Uterus (tissue), 4 donors: ENCODE measurements around the gene P2RY14. TPM values are rescaled to one million over a fixed set of nuclear protein-coding genes. Genes with fewer than 3 reads are reported as not detected.

Experiments
- DNase-seq, 2 donors: peaks; one replicate each; pipeline ENCODE4 v3.0.0-alpha.2; 2019 to 2020
- H3K27ac ChIP-seq, 2 donors: fragments of 200-600 bp; sonication (generic); 1 replicate in 1 of 2; 2 replicates in 1 of 2; pipeline ENCODE4 v1.5.1; 2016 to 2018
- H3K27me3 ChIP-seq, 2 donors: fragments of 200-600 bp; sonication (generic); one replicate each; pipeline ENCODE4 v1.5.1; 2018 to 2019; ENCODE audit warnings: control low read depth in 1 of 2
- H3K36me3 ChIP-seq, 2 donors: fragments of 200-600 bp; sonication (generic); one replicate each; pipeline ENCODE4 v1.5.1; 2019; ENCODE audit warnings: control low read depth in 1 of 2
- H3K4me1 ChIP-seq, 2 donors: fragments of 200-600 bp; sonication (generic); one replicate each; pipeline ENCODE4 v1.5.1; 2018 to 2019; ENCODE audit warnings: control low read depth in 1 of 2
- H3K4me3 ChIP-seq, 2 donors: fragments of 200-600 bp; sonication (generic); 1 replicate in 1 of 2; 2 replicates in 1 of 2; pipeline ENCODE4 v1.5.1; 2018 to 2019; ENCODE audit warnings: mild to moderate bottlenecking in 1 of 2
- H3K9me3 ChIP-seq, 2 donors: fragments of 200-600 bp; sonication (generic); one replicate each; pipeline ENCODE4 v1.5.1; 2019; ENCODE audit warnings: control low read depth in 1 of 2
- CTCF ChIP-seq, 4 experiments: fragments of 200-600 bp in 2 of 4; fragments of 450-650 bp in 2 of 4; sonication (generic) in 2 of 4; IDR thresholded peaks; one replicate each; pipeline ENCODE4 v1.5.1; 2016 to 2019; ENCODE audit warnings: antibody characterized with exemption in 4 of 4, mild to moderate bottlenecking in 2 of 4, moderate library complexity in 1 of 4
- POLR2A ChIP-seq, 2 donors: fragments of 450-650 bp; IDR thresholded peaks; one replicate each; pipeline ENCODE4 v1.6.1; 2016; ENCODE audit warnings: antibody characterized with exemption in 2 of 2, mild to moderate bottlenecking in 1 of 2, moderate library complexity in 1 of 2
- intact Hi-C: fragments of 100-400 bp; cut with DNase I; formaldehyde crosslinking; loops from one replicate; pipeline ENCODE4 v1.15.1; 2023; ENCODE audit warnings: low total_unique reads
- total RNA-seq, 4 donors: library from RNA; depleted of rRNA in 3 of 4; stranded (reverse); fragments of >200 nt in 3 of 4; gene quantifications; one replicate each; pipeline versions ENCODE4 v1.1.0 to v1.2.4, GENCODE V29; 2014 to 2023
- donor health status: DM: yes; HTN: yes; CAD: no.

P2RY14 gene
- total RNA-seq, 4 donors from 2014 or later = 0.51 to 2.6 (median 0.61) TPM

- no peaks in the 10 kb centered on the region for H3K4me1 ChIP-seq
- intact Hi-C loops = no loop called here
- H3K4me3 ChIP-seq = no peak overlapping the region
- DNase-seq = no peak
- H3K9me3 ChIP-seq = no peaks in the 10 kb centered on the region
- no peaks in the 10 kb centered on the region for H3K36me3 ChIP-seq
- TF ChIP-seq CTCF (IDR thresholded peaks at IDR 0.05) = no peak
- TF ChIP-seq POLR2A (IDR thresholded peaks at IDR 0.05) = no peak
- no peaks in the 10 kb centered on the region for H3K27me3 ChIP-seq
- H3K27ac ChIP-seq = no peak overlapping the region
Measured at GRCh38 chr3:151191095-151191494, 87.2 kb downstream of the P2RY14 start.

- no peaks in the 10 kb centered on the region for H3K9me3 ChIP-seq
- H3K4me3 ChIP-seq = no peak overlapping the region
- no peaks in the 10 kb centered on the region for H3K4me1 ChIP-seq
- no peak for DNase-seq
- H3K27me3 ChIP-seq = no peaks in the 10 kb centered on the region
- TF ChIP-seq CTCF (IDR thresholded peaks at IDR 0.05) (no peak), POLR2A (IDR thresholded peaks at IDR 0.05) (no peak)
- intact Hi-C loops = no loop called here
- no peak overlapping the region for H3K27ac ChIP-seq
- H3K36me3 ChIP-seq = no peaks in the 10 kb centered on the region
Measured at GRCh38 chr3:151183265-151183671, 95.1 kb downstream of the P2RY14 start.

- H3K27ac ChIP-seq = no peak overlapping the region
- intact Hi-C loops = no loop called here
- no peak for TF ChIP-seq POLR2A (IDR thresholded peaks at IDR 0.05)
- no peak for TF ChIP-seq CTCF (IDR thresholded peaks at IDR 0.05)
- H3K27me3 ChIP-seq = no peaks in the 10 kb centered on the region
- no peaks in the 10 kb centered on the region for H3K9me3 ChIP-seq
- DNase-seq = no peak
- H3K36me3 ChIP-seq = no peaks in the 10 kb centered on the region
- no peak overlapping the region for H3K4me3 ChIP-seq
- H3K4me1 ChIP-seq = no peaks in the 10 kb centered on the region
Measured at GRCh38 chr3:151182349-151183079, 95.8 kb downstream of the P2RY14 start.

- Histone ChIP-seq H3K4me3 (no peak overlapping the region), H3K27ac (no peak overlapping the region), H3K9me3 (no peaks in the 10 kb centered on the region), H3K27me3 (no peaks in the 10 kb centered on the region), H3K36me3 (no peaks in the 10 kb centered on the region), H3K4me1 (no peaks in the 10 kb centered on the region)
- intact Hi-C loops = no loop called here
- no peak for TF ChIP-seq CTCF (IDR thresholded peaks at IDR 0.05)
- no peak for TF ChIP-seq POLR2A (IDR thresholded peaks at IDR 0.05)
- DNase-seq = no peak
Measured at GRCh38 chr3:151178208-151178845, 100.0 kb downstream of the P2RY14 start.

- TF ChIP-seq POLR2A (IDR thresholded peaks at IDR 0.05) (no peak), CTCF (IDR thresholded peaks at IDR 0.05) (no peak)
- intact Hi-C loops = no loop called here
- H3K27ac ChIP-seq = no peak overlapping the region
Measured at GRCh38 chr3:151175952-151176351, 102.4 kb downstream of the P2RY14 start.

More at GRCh38 chr3:151175952-151176351, 102.4 kb downstream of the P2RY14 start:
- Histone ChIP-seq H3K9me3 (no peaks in the 10 kb centered on the region), H3K4me3 (no peak overlapping the region), H3K36me3 (no peaks in the 10 kb centered on the region), H3K27me3 (no peaks in the 10 kb centered on the region), H3K4me1 (no peaks in the 10 kb centered on the region)
- DNase-seq = no peak
